Activated T-cell treated with anti-CD3 and anti-CD28 coated beads, Interleukin-2, amount 50 U/mL, for 24 hours (primary cell): ENCODE results near the gene LINS1.
A peak's percentile ranks its signal among the peaks of the same experiment; 100 is the strongest.
"Not testable (repeated sequence)": the region's sequence is repeated elsewhere in the genome, so short reads cannot be mapped to it uniquely, and the experiment has no call there.

Experiments used
- DNase-seq: peaks from one replicate; pipeline ENCODE4 v3.0.0-alpha.2; 2020
- H3K27ac Mint-ChIP-seq: 2 replicates; pipeline ENCODE4 v1.8.0; 2020; ENCODE audit warnings: mild to moderate bottlenecking, mixed read lengths
- H3K27me3 Mint-ChIP-seq: 2 replicates; pipeline ENCODE4 v1.8.0; 2020; ENCODE audit warnings: mixed read lengths
- H3K36me3 Mint-ChIP-seq: 2 replicates; pipeline ENCODE4 v1.8.0; 2020; ENCODE audit warnings: low read depth, mixed read lengths
- H3K4me1 Mint-ChIP-seq: 2 replicates; pipeline ENCODE4 v1.8.0; 2020; ENCODE audit warnings: low read depth, mixed read lengths
- H3K4me3 Mint-ChIP-seq: 2 replicates; pipeline ENCODE4 v1.8.0; 2020; ENCODE audit warnings: mild to moderate bottlenecking, moderate library complexity, mixed read lengths
- H3K9me3 Mint-ChIP-seq: 2 replicates; pipeline ENCODE4 v1.8.0; 2020; ENCODE audit warnings: mixed read lengths

LINS1 gene

GRCh38 chr15:100591163-100591562, 10.8 kb downstream of the LINS1 start:
- Mint-ChIP-seq H3K36me3 (peaks cover 98% of the 10 kb centered on the region), H3K4me1 (peaks cover 69% of the 10 kb centered on the region), H3K9me3 (peaks cover 22% of the 10 kb centered on the region), H3K4me3 (peak overlapping the region; percentile 12), H3K27ac (peak overlapping the region; percentile 93)
- not testable (repeated sequence) for DNase-seq, H3K27me3 Mint-ChIP-seq

DNA sequence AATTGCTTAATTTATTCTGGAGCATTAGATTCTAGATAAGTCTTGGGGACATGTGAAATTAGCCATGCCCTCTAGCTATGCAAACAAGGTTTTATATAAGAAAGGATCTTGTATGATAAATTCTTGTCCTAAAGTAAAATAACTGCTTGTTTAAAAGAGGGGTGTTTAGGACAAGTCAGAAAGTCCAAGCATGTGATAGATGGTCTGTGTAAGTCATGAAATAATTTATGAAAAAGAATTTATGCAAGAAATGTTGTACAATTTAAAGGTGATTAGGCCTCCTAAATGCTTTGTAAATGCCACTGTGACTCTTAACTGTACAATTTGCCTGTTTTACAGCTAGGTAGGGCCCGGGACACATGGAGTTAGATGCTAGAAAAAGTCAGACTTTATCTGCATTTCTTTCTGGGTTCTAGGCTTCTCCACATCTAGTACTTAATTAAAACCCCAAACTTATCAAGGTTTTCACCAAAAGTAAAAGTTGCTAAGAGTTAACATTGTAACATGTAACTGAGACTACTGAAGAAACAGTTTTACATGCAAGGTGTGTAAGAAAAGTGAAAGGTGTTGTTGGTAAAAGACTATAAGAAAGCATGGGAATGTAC, 13.2 kb downstream of the LINS1 start:
- Mint-ChIP-seq H3K27ac (no peak overlapping the region), H3K36me3 (peaks cover 99% of the 10 kb centered on the region), H3K27me3 (no peaks in the 10 kb centered on the region), H3K9me3 (peaks cover 25% of the 10 kb centered on the region), H3K4me1 (peaks cover 65% of the 10 kb centered on the region), H3K4me3 (no peak overlapping the region)
- DNase-seq = no peak

DNA sequence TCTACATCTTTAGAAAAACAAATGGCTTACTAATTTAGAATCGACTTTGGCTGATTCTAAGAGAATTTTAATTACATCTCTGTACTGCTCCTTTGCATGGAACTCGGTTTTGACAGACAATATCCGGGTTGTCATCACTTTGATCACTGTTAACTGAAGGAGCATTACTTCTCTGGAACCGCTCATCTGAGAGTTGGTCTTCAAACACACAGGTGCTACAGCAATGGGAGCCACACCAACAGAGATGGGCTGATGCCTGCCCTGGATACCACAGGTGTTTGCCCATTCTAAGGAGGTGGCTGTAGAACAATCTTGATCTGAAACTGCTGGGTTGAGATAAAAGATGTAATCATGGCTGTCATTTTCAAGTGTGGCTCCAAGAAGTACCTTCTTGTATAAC, 21.6 kb downstream of the LINS1 start:
- H3K27me3 Mint-ChIP-seq = no peaks in the 10 kb centered on the region
- H3K4me1 Mint-ChIP-seq = peaks cover 61% of the 10 kb centered on the region
- peak overlapping the region; percentile 87 for H3K27ac Mint-ChIP-seq
- H3K4me3 Mint-ChIP-seq = no peak overlapping the region
- no peak for DNase-seq
- H3K9me3 Mint-ChIP-seq = peaks cover 8% of the 10 kb centered on the region
- peaks cover 84% of the 10 kb centered on the region for H3K36me3 Mint-ChIP-seq

GRCh38 chr15:100573526-100573925, 28.5 kb downstream of the LINS1 start:
- no peak for DNase-seq
- peaks cover 94% of the 10 kb centered on the region for H3K36me3 Mint-ChIP-seq
- no peaks in the 10 kb centered on the region for H3K27me3 Mint-ChIP-seq
- H3K27ac Mint-ChIP-seq = peak overlapping the region; percentile 86
- peaks cover 2% of the 10 kb centered on the region for H3K9me3 Mint-ChIP-seq
- H3K4me1 Mint-ChIP-seq = peaks cover 62% of the 10 kb centered on the region
- no peak overlapping the region for H3K4me3 Mint-ChIP-seq

DNA sequence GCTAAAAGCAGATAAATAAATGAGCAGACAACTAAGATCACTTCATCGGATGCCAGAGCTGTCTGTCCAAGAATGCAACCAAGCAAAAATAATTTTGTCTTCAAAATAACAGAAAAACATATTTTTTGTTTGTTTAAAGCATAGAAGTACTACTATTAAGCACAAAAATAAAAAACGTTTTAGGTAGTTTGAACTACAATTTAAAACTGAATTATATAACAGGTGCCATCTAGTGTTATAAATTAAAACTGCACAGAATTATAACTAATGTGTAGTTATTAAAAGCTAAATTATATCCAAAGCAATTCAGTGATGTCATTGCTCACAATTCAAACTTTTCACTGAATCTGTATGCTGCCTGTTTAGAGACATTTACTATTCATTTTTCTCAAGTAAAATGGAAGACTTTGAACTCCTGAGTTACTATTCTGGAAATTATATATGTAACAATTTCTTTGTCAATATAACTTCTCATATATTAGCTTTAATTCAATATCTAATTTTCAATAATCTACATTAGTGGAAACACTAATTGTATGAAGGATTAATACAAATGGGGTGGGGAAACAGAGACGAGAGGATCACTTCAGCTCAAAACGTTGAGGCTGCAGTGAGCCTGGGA, 29.5 kb downstream of the LINS1 start:
- Mint-ChIP-seq H3K27ac (peak overlapping the region; percentile 63), H3K27me3 (no peaks in the 10 kb centered on the region), H3K9me3 (no peaks in the 10 kb centered on the region), H3K36me3 (peaks cover 99% of the 10 kb centered on the region), H3K4me3 (no peak overlapping the region), H3K4me1 (peaks cover 60% of the 10 kb centered on the region)
- DNase-seq = no peak

DNA sequence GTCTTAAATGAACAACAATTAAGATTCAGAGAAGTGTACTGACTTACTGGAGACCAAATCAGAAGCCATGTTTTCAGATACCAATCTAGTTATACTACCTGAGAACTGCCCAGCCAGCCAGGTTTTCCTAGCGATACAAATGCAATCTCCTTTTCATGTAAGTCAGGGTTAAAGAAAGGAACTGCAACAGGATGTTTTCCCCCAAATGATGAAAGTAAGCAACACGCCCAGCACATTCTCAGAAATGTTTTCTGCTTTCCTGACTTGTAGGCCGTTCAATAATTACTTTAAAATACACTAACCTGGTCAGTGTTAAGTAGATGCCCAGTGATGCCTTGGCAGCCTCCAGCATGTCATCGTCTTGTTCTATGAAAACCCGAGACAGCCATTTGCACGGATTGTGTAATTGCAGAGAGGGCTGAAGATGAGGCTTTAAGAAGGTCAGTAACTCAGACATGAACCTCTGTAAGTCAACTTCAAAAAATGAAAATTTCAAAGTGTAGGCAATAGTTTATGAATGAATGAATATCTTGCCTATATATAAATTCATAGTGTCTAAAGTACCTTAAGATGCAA, 30.3 kb downstream of the LINS1 start:
- Mint-ChIP-seq H3K27ac (peak overlapping the region; percentile 62), H3K9me3 (no peaks in the 10 kb centered on the region), H3K27me3 (no peaks in the 10 kb centered on the region), H3K4me3 (no peak overlapping the region), H3K36me3 (peaks cover 99% of the 10 kb centered on the region), H3K4me1 (peaks cover 54% of the 10 kb centered on the region)
- no peak for DNase-seq

- Mint-ChIP-seq H3K27me3 (no peaks in the 10 kb centered on the region), H3K36me3 (peaks cover 99% of the 10 kb centered on the region), H3K27ac (peak overlapping the region; percentile 62), H3K4me1 (peaks cover 49% of the 10 kb centered on the region), H3K4me3 (no peak overlapping the region), H3K9me3 (no peaks in the 10 kb centered on the region)
- no peak for DNase-seq
Measured at GRCh38 chr15:100570735-100571313, 31.2 kb downstream of the LINS1 start.

- peak overlapping the region; percentile 62 for H3K27ac Mint-ChIP-seq
- H3K9me3 Mint-ChIP-seq = no peaks in the 10 kb centered on the region
- H3K4me3 Mint-ChIP-seq = no peak overlapping the region
- peaks cover 43% of the 10 kb centered on the region for H3K4me1 Mint-ChIP-seq
- no peaks in the 10 kb centered on the region for H3K27me3 Mint-ChIP-seq
- peaks cover 97% of the 10 kb centered on the region for H3K36me3 Mint-ChIP-seq
- DNase-seq = no peak
Measured at GRCh38 chr15:100570275-100570674, 31.7 kb downstream of the LINS1 start.

- Mint-ChIP-seq H3K4me3 (no peak overlapping the region), H3K9me3 (no peaks in the 10 kb centered on the region), H3K27me3 (no peaks in the 10 kb centered on the region), H3K36me3 (peaks cover 95% of the 10 kb centered on the region), H3K27ac (peak overlapping the region; percentile 53), H3K4me1 (peaks cover 40% of the 10 kb centered on the region)
- no peak for DNase-seq
Measured at GRCh38 chr15:100569391-100569790, 32.6 kb downstream of the LINS1 start.

DNA sequence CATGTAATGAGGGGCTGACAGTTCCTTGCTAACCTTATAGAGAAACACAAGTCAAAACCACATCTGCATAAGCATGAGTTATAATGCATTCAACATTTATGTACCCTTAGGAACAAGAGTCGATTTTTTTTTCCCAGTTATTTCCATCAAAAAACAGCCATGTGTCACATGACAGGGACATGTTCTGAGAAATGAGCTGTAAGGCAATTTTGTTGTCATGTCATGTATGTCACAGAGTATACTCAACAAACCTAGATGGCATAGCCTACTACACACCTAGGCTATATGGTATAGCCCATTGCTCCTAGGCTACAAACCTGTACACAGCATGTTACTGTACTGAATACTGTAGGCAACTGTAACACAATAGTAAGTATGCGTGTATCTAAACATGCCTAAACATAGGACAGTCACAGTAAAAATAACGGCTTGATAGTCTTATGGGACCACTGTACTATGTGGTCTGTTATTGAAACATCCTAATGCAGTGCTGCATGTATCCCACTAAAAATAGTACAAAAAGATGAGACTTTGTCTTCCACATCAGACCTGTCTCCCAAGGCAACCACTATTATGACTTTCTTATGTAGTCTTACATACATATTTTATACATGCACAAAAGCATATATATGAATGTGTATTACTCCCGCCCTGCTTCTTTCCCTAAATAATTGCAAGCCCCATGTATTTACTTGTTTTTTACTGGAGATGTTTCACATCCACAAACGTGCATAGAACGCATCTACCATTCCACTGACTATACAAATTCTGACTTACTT, 34.9 kb downstream of the LINS1 start:
- Mint-ChIP-seq H3K4me1 (peaks cover 25% of the 10 kb centered on the region), H3K9me3 (no peaks in the 10 kb centered on the region), H3K27ac (no peak overlapping the region), H3K27me3 (no peaks in the 10 kb centered on the region), H3K36me3 (peaks cover 95% of the 10 kb centered on the region), H3K4me3 (no peak overlapping the region)
- DNase-seq = no peak

DNA sequence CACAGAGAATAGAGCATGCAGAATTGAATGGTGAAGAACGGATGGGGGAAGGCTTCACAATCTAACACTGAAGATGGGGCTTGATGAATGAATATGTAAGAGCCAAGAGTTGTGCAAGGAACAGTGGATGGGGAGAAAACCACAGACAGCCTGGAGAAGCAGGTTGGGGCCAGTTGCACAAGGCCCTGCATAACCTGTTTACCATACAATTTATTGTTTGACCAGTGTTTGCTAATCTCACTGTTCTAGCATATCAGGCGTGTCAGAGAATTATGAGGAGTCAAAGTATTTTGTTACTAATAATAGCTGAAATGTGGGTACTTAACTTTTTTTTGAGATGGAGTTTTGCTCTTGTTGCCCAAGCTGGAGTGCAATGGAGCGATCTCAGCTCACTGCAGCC, 36.4 kb downstream of the LINS1 start:
- H3K4me3 Mint-ChIP-seq = no peak overlapping the region
- DNase-seq = no peak
- no peak overlapping the region for H3K27ac Mint-ChIP-seq
- H3K27me3 Mint-ChIP-seq = no peaks in the 10 kb centered on the region
- peaks cover 10% of the 10 kb centered on the region for H3K4me1 Mint-ChIP-seq
- H3K9me3 Mint-ChIP-seq = no peaks in the 10 kb centered on the region
- H3K36me3 Mint-ChIP-seq = peaks cover 93% of the 10 kb centered on the region

GRCh38 chr15:100560323-100560722, 41.7 kb downstream of the LINS1 start:
- no peaks in the 10 kb centered on the region for H3K27me3 Mint-ChIP-seq
- peaks cover 61% of the 10 kb centered on the region for H3K36me3 Mint-ChIP-seq
- no peak overlapping the region for H3K27ac Mint-ChIP-seq
- no peaks in the 10 kb centered on the region for H3K4me1 Mint-ChIP-seq
- DNase-seq = no peak
- H3K9me3 Mint-ChIP-seq = no peaks in the 10 kb centered on the region
- no peak overlapping the region for H3K4me3 Mint-ChIP-seq

- Mint-ChIP-seq H3K4me1 (no peaks in the 10 kb centered on the region), H3K36me3 (peaks cover 56% of the 10 kb centered on the region), H3K27ac (no peak overlapping the region), H3K4me3 (no peak overlapping the region), H3K27me3 (no peaks in the 10 kb centered on the region), H3K9me3 (no peaks in the 10 kb centered on the region)
- no peak for DNase-seq
Measured at GRCh38 chr15:100559330-100559729, 42.7 kb downstream of the LINS1 start.

DNA sequence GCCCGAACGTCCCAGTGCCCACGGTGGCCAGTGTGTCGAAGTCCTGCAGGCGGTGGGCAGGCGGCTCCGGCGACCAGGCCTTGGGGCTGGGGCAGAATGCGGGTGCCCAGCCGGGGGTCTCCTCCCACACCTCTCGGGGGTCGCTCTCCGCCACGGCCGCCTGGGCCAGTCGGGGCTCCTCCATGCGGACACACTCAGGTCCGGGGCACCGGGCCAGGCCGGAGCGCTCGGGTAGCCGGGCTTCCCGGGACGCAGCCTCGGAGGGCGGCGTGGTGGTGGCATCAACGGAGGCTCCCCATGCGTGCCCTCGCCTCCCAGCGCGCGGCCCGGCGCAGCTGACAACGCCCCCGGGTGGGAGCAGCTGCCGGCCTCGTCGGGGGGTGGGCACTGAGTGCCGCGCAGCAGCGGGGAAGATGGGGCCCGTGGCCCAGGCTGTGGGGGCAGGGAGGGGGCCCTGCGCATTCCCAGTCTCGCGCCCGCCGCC, 43.2 kb downstream of the LINS1 start:
- Mint-ChIP-seq H3K9me3 (no peaks in the 10 kb centered on the region), H3K27me3 (no peaks in the 10 kb centered on the region), H3K4me1 (no peaks in the 10 kb centered on the region), H3K4me3 (no peak overlapping the region), H3K27ac (no peak overlapping the region), H3K36me3 (peaks cover 55% of the 10 kb centered on the region)
- DNase-seq = no peak
